ENCODE results near the gene EFCAB6. TPM values are rescaled to one million over a fixed set of nuclear protein-coding genes. Genes with fewer than 3 reads are reported as not detected.

EFCAB6 gene
- total RNA-seq, 4 donors from 2014 or later, result 2.0 to 8.4 (median 5.7) TPM

- no peaks in the 10 kb centered on the region for H3K36me3 ChIP-seq
- TF ChIP-seq POLR2A (IDR thresholded peaks at IDR 0.05) (no peak), CTCF (IDR thresholded peaks at IDR 0.05) (no peak)
- no peaks in the 10 kb centered on the region for H3K27me3 ChIP-seq
These were observed 8.0 kb upstream of the EFCAB6 start for GRCh38 chr22:43819931-43820640.

GRCh38 chr22:43819421-43819921 lies 7.4 kb upstream of the EFCAB6 start:
- H3K27ac ChIP-seq, result no peak overlapping the region
- H3K36me3 ChIP-seq, result no peaks in the 10 kb centered on the region
- no peaks in the 10 kb centered on the region for H3K4me1 ChIP-seq
- DNase-seq, result no peak
- no peak overlapping the region for H3K4me3 ChIP-seq
- intact Hi-C loops (cut with DNase I; ENCODE audit: low total_unique reads), result no loop called here
- TF ChIP-seq CTCF (IDR thresholded peaks at IDR 0.05) (no peak), POLR2A (IDR thresholded peaks at IDR 0.05) (no peak)
- H3K9me3 ChIP-seq, result no peaks in the 10 kb centered on the region
- H3K27me3 ChIP-seq, result no peaks in the 10 kb centered on the region

More at GRCh38 chr22:43819931-43820640, 8.0 kb upstream of the EFCAB6 start:
- Histone ChIP-seq H3K9me3 (no peaks in the 10 kb centered on the region), H3K4me3 (no peak overlapping the region), H3K27ac (no peak overlapping the region), H3K4me1 (no peaks in the 10 kb centered on the region)
- DNase-seq, result no peak
- intact Hi-C loops (cut with DNase I; ENCODE audit: low total_unique reads), result no loop called here

DNA sequence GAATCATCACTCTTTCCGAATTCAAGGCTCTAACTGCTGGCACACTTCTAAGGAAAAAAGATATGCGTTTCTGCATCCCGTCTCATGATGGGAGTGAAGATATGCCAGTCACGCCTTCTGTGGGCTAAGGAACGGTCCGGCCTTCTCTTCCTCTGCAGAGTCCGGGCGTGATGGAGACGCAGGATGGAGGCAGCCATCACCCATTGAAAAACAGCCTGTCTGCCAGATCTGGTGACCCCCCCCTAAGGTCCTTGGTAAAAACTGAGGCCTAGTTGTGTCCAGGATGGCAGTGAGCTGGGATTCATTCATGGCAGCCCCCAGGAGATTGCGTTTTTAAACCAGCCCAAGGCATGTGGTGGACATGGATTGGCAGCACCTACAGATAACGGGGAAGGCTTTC lies 6.9 kb upstream of the EFCAB6 start:
- Histone ChIP-seq H3K27me3 (no peaks in the 10 kb centered on the region), H3K4me1 (no peaks in the 10 kb centered on the region), H3K36me3 (no peaks in the 10 kb centered on the region), H3K4me3 (no peak overlapping the region), H3K27ac (no peak overlapping the region), H3K9me3 (no peaks in the 10 kb centered on the region)
- DNase-seq, result no peak
- intact Hi-C loops (cut with DNase I; ENCODE audit: low total_unique reads), result no loop called here
- TF ChIP-seq POLR2A (IDR thresholded peaks at IDR 0.05) (no peak), CTCF (IDR thresholded peaks at IDR 0.05) (no peak)

DNA sequence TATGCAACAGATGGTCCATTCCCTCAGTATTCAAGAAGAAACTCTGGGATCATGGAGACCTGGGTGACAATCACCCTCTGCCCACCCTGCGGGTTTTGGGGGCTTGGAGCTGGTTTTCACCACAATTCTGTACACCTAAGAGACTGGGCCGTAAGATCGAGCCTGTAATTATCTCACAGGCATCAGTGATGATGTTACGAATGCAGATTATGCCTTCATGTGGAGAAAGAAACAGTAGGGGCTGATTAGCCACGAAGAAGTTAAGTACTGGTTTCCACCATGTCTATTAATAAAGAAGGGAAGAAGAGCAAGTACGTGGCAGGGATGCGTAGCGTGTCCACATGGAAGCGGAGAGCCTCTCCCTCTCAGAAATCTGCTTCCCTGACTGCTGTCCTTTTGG lies 5.3 kb upstream of the EFCAB6 start:
- no peaks in the 10 kb centered on the region for H3K27me3 ChIP-seq
- H3K36me3 ChIP-seq, result no peaks in the 10 kb centered on the region
- peaks cover 0 to 4% of the 10 kb centered on the region in 2 donors for H3K4me1 ChIP-seq
- H3K27ac ChIP-seq, result no peak overlapping the region
- H3K4me3 ChIP-seq, result no peak overlapping the region
- DNase-seq, result no peak
- no peaks in the 10 kb centered on the region for H3K9me3 ChIP-seq
- intact Hi-C loops (cut with DNase I; ENCODE audit: low total_unique reads), result no loop called here
- TF ChIP-seq POLR2A (IDR thresholded peaks at IDR 0.05), result no peak
- no peak for TF ChIP-seq CTCF (IDR thresholded peaks at IDR 0.05)

DNA sequence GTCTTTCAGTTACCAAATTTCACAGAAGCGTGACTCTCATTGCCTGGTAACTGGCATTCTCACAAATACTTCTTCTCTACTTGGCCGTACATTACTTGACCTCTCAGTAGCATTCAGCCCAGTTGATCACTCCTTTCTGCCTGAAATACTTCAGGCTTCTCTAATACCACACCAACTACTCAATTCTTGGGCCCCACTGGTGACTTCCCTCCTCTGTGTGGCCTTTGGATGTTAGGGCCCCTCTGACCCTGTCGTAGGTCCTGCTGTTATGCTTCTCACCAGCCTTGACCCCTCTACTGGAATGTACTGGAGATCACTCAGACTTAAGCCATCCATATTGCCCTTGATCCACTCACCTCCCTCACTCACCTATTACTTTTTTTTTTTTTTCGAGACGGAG lies 2.2 kb upstream of the EFCAB6 start:
- Histone ChIP-seq H3K9me3 (no peaks in the 10 kb centered on the region), H3K4me3 (no peak overlapping the region), H3K27me3 (no peaks in the 10 kb centered on the region), H3K4me1 (peaks cover 0 to 4% of the 10 kb centered on the region in 2 donors), H3K27ac (no peak overlapping the region), H3K36me3 (no peaks in the 10 kb centered on the region)
- intact Hi-C loops (cut with DNase I; ENCODE audit: low total_unique reads), result no loop called here
- TF ChIP-seq CTCF (IDR thresholded peaks at IDR 0.05) (no peak), POLR2A (IDR thresholded peaks at IDR 0.05) (no peak)
- no peak for DNase-seq
